Prostate gland (tissue), 2 donors: ENCODE data around the gene PFKP. TPM values are rescaled to one million over a fixed set of nuclear protein-coding genes. Genes with fewer than 3 reads are reported as not detected.

ENCODE experiments used
- DNase-seq: peaks from one replicate; pipeline ENCODE4 v3.0.0-alpha.2; 2019; ENCODE audit warnings: low spot score
- H3K27ac ChIP-seq, 2 donors: fragments of 200-600 bp; sonication (generic); 2 replicates each; pipeline ENCODE4 v1.5.1; 2017 to 2019
- H3K27me3 ChIP-seq: fragments of 200-600 bp; sonication (generic); replicated peaks from 2 replicates; pipeline ENCODE4 v1.5.1; 2019; ENCODE audit not compliant: insufficient read depth
- H3K36me3 ChIP-seq, 2 donors: fragments of 200-600 bp; sonication (generic); 1 replicate in 1 of 2; 2 replicates in 1 of 2; pipeline versions ENCODE4 v1.5.1 to v1.8.1; 2017 to 2019
- H3K4me1 ChIP-seq: fragments of 200-600 bp; sonication (generic); replicated peaks from 2 replicates; pipeline ENCODE4 v1.5.1; 2019
- H3K4me3 ChIP-seq, 2 donors: fragments of 200-600 bp; sonication (generic); 2 replicates each; pipeline ENCODE4 v1.5.1; 2017 to 2019
- H3K9me3 ChIP-seq: fragments of 200-600 bp; sonication (generic); 2 replicates; pipeline ENCODE4 v1.5.1; 2017
- CTCF ChIP-seq, 4 experiments: fragments of 200-600 bp in 2 of 4; fragments of 450-650 bp in 2 of 4; sonication (generic) in 2 of 4; IDR thresholded peaks; 1 replicate in 3 of 4; 2 replicates in 1 of 4; pipeline ENCODE4 v1.5.1; 2016 to 2019; ENCODE audit warnings: antibody characterized with exemption in 4 of 4, mild to moderate bottlenecking in 2 of 4, moderate library complexity in 2 of 4
- POLR2A ChIP-seq: fragments of 450-650 bp; IDR thresholded peaks from one replicate; pipeline ENCODE4 v1.6.1; 2016; ENCODE audit warnings: antibody characterized with exemption, mild to moderate bottlenecking
- POLR2AphosphoS5 ChIP-seq: sonication (generic); formaldehyde crosslinking; IDR thresholded peaks from one replicate; pipeline ENCODE4 v1.6.1; 2017; ENCODE audit warnings: antibody characterized with exemption
- WGBS: methylation state at CpG from one replicate; pipeline ENCODE4 v1.1.5; 2018; 5-methylcytosine and 5-hydroxymethylcytosine counted together
- intact Hi-C: fragments of 100-400 bp; cut with DNase I; formaldehyde crosslinking; loops from one replicate; pipeline ENCODE4 v1.14.2; 2022
- total RNA-seq, 2 donors: library from RNA; depleted of rRNA; stranded (reverse); fragments of >200 nt; gene quantifications; one replicate each; pipeline ENCODE4 v1.1.0, GENCODE V29; 2016

The PFKP gene
- total RNA-seq, 2 donors from 2014 or later = 35.1 to 86.9 TPM

- H3K27me3 ChIP-seq = no peaks in the 10 kb centered on the region
- no peaks in the 10 kb centered on the region for H3K9me3 ChIP-seq
- H3K36me3 ChIP-seq = no peaks in the 10 kb centered on the region
- peaks cover 11% of the 10 kb centered on the region for H3K4me1 ChIP-seq
- DNase-seq = peak; percentile 89
- 35% methylated on average over 22 of the region's 22 CpGs for WGBS
- TF ChIP-seq CTCF (IDR thresholded peaks at IDR 0.05) (no peak), POLR2AphosphoS5 (peak; percentile 81), POLR2A (peak; percentile 24)
- H3K4me3 ChIP-seq = no peak overlapping the region
- H3K27ac ChIP-seq = peak overlapping the region; percentile 63 to 75
- intact Hi-C loops = no loop called here
Measured at GRCh38 chr10:3107426-3107961, 40.1 kb downstream of the PFKP start.

DNA sequence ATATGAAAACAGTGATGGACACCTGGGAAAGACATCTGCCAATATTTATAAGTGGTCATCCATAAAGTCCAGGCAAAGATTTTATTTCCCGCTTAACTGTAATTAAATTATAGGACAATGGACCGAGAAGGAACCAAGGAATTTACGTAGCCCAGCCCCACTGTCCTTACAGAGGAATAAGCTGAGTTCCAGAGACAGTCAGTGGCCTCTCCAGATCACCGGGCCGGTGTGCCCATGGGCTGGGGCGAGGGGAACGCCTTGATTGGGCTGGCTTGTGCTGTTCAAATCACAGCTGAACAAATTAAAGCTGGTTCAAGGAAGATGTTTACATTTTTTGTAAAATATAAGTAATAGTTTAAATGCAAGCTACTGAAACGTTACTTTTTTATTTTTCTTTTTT, 40.7 kb downstream of the PFKP start:
- TF ChIP-seq POLR2AphosphoS5 = no peak
- no peak for TF ChIP-seq POLR2A
- TF ChIP-seq CTCF (IDR thresholded peaks at IDR 0.05) = no peak
- intact Hi-C loops = no loop called here

GRCh38 chr10:3108575-3109105, 41.3 kb downstream of the PFKP start:
- TF ChIP-seq POLR2A (no peak), POLR2AphosphoS5 (no peak), CTCF (IDR thresholded peaks at IDR 0.05) (no peak)
- Histone ChIP-seq H3K36me3 (peaks cover 0 to 5% of the 10 kb centered on the region in 2 donors), H3K9me3 (no peaks in the 10 kb centered on the region), H3K4me1 (no peaks in the 10 kb centered on the region), H3K27ac (no peak overlapping the region), H3K4me3 (no peak overlapping the region), H3K27me3 (no peaks in the 10 kb centered on the region)
- WGBS = 93% methylated on average over 21 of the region's 21 CpGs
- intact Hi-C loops = no loop called here
- no peak for DNase-seq

More for the DNA sequence above, 40.7 kb downstream of the PFKP start:
- 59% methylated on average over 8 of the region's 8 CpGs for whole genome bisulfite sequencing
- H3K4me3 ChIP-seq = no peak overlapping the region
- H3K9me3 ChIP-seq = no peaks in the 10 kb centered on the region
- no peak for DNase-seq
- peak overlapping the region; percentile 63 to 75 for H3K27ac ChIP-seq
- no peaks in the 10 kb centered on the region for H3K27me3 ChIP-seq
- H3K36me3 ChIP-seq = peaks cover 0 to 2% of the 10 kb centered on the region in 2 donors
- H3K4me1 ChIP-seq = peaks cover 5% of the 10 kb centered on the region

DNA sequence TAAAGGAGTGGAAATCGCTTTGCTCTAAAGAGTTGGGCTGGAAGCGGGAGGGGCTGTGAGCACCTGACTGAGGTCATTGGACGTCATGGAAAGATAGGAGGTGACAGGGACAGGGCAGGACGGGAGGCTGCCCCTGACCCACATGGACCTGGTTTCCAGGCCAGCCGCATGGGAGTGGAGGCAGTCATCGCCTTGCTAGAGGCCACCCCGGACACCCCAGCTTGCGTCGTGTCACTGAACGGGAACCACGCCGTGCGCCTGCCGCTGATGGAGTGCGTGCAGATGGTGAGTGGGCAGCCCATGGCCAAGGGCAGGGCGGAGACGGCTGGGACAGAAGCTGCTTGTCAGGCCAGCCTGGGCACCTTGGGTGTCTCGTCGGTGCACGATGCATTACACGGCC, 41.8 kb downstream of the PFKP start:
- peaks cover 0 to 5% of the 10 kb centered on the region in 2 donors for H3K36me3 ChIP-seq
- intact Hi-C loops = no loop called here
- H3K27me3 ChIP-seq = no peaks in the 10 kb centered on the region
- H3K4me3 ChIP-seq = no peak overlapping the region
- WGBS = 96% methylated on average over 21 of the region's 21 CpGs
- TF ChIP-seq CTCF (IDR thresholded peaks at IDR 0.05) (no peak), POLR2A (no peak), POLR2AphosphoS5 (no peak)
- DNase-seq = no peak
- H3K4me1 ChIP-seq = no peaks in the 10 kb centered on the region
- H3K9me3 ChIP-seq = no peaks in the 10 kb centered on the region
- no peak overlapping the region for H3K27ac ChIP-seq

DNA sequence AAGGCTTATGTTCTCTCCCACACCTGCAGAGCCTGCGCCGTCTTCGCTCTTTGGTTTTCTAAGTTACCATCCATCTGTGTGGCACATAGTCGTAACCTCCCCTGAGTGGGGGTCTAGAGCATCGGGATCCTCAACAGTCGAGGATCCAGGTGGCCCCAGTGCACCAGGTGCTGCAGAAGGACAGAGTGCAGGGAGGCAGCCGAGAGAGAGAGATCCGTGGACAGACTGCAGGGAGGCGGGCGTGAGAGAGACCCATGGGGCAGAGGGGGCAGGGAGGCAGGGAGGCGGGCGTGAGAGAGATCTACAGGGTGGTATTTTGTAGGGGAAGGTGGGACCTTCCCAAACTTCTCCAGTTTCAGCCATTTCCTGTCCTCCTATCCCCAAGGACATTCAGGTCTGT, 42.3 kb downstream of the PFKP start:
- DNase-seq = no peak
- Histone ChIP-seq H3K36me3 (peaks cover 0 to 5% of the 10 kb centered on the region in 2 donors), H3K4me3 (no peak overlapping the region), H3K27me3 (no peaks in the 10 kb centered on the region), H3K4me1 (no peaks in the 10 kb centered on the region), H3K9me3 (no peaks in the 10 kb centered on the region), H3K27ac (no peak overlapping the region)
- whole genome bisulfite sequencing = 94% methylated on average over 12 of the region's 12 CpGs
- TF ChIP-seq POLR2A (no peak), POLR2AphosphoS5 (no peak), CTCF (IDR thresholded peaks at IDR 0.05) (no peak)
- intact Hi-C loops = no loop called here
